Measurements from ENCODE around the gene CTNNA1.
"Not testable (repeated sequence)": the region's sequence is repeated elsewhere in the genome, so short reads cannot be mapped to it uniquely, and the experiment has no call there.

DNA sequence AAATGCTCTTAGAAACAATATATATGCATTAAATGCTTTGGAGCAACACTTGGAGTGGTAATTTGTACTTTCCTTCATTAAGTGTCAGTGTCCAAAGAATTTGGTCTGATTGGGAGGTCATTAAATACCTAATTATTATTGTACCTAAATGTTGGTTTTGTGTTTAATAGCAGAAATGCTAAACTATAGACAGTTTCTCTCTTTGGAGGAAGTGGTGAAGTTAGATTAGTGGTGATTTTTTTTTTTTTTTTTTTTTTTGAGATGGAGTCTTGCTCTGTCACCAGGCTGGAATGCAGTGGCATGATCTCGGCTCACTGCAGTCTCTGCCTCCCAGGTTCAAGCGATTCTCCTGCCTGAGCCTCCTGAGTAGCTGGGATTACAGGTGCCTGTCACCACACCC lies 168.1 kb downstream of the CTNNA1 start:
- TF ChIP-seq, protein P1, sequence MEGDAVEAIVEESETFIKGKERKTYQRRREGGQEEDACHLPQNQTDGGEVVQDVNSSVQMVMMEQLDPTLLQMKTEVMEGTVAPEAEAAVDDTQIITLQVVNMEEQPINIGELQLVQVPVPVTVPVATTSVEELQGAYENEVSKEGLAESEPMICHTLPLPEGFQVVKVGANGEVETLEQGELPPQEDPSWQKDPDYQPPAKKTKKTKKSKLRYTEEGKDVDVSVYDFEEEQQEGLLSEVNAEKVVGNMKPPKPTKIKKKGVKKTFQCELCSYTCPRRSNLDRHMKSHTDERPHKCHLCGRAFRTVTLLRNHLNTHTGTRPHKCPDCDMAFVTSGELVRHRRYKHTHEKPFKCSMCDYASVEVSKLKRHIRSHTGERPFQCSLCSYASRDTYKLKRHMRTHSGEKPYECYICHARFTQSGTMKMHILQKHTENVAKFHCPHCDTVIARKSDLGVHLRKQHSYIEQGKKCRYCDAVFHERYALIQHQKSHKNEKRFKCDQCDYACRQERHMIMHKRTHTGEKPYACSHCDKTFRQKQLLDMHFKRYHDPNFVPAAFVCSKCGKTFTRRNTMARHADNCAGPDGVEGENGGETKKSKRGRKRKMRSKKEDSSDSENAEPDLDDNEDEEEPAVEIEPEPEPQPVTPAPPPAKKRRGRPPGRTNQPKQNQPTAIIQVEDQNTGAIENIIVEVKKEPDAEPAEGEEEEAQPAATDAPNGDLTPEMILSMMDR (optimal IDR thresholded peaks at IDR 0.05 in 1 of 3, IDR thresholded peaks at IDR 0.05 in 1 of 3, conservative IDR thresholded peaks at IDR 0.05 in 1 of 3; ENCODE audit: extremely low read depth in 1 of 3, insufficient read depth in 2 of 3, low read length in 3 of 3): not testable (repeated sequence)
- TF ChIP-seq EZH2 (IDR thresholded peaks at IDR 0.05; ENCODE audit: low read length): not testable (repeated sequence)

All from keratinocyte (primary cell).